ENCODE data around the gene AGMO. TPM values are rescaled to one million over a fixed set of nuclear protein-coding genes. Genes with fewer than 3 reads are reported as not detected.

The AGMO gene
- total and polyA plus RNA-seq, 2 of the 8 experiments (the other 6 are each of a cell fraction or from before 2014, with no cell fraction given) = 0.22 to 0.45 TPM

DNA sequence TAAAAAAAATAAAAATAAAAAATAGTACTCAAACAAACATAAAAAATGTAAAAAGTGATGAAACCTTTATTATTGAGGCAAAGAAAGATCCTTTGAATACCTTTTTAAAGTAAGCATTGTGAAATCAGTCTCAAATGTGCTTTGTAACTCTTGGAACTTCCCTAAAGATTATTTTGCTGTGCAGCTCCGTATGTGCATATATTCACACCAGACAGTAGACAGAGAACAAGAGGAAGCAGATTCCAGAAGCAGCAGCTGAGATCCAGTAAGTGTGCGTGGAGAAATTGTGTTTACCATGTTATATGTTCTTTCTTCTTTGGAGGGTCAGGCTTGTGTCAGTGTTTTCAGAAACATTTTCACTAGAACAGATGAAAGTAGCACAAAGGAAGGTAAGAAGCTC, 324.9 kb downstream of the AGMO start:
- Histone ChIP-seq H3K4me3 (ENCODE audit: extremely low read depth in 1 of 4, insufficient read depth in 2 of 4, low read depth in 3 of 4, low read length in 4 of 4) (no peak overlapping the region), H2BK5ac (ENCODE audit: low read depth, low read length) (no peak overlapping the region), H4K20me1 (replicated peaks in 1 of 2; ENCODE audit: control insufficient read depth in 1 of 2, insufficient read depth in 2 of 2, low read length in 2 of 2) (no peaks in the 10 kb centered on the region), H3K79me1 (ENCODE audit: low read depth, low read length) (no peaks in the 10 kb centered on the region), H3K4me1 (replicated peaks in 1 of 4; ENCODE audit: control insufficient read depth in 3 of 4, insufficient read depth in 4 of 4, low read length in 3 of 4) (no peaks in the 10 kb centered on the region), H3K18ac (ENCODE audit: extremely low read depth, low read length) (no peak overlapping the region), H2BK120ac (replicated peaks; ENCODE audit: low read depth, low read length) (no peak overlapping the region), H3K23me2 (ENCODE audit: low read depth, low read length) (no peaks in the 10 kb centered on the region), H2AK5ac (ENCODE audit: low read depth, low read length) (no peak overlapping the region), H3K56ac (replicated peaks; ENCODE audit: insufficient read length, low read depth, low read length) (no peak overlapping the region), H3K14ac (ENCODE audit: insufficient read length) (no peak overlapping the region), H3K27ac (ENCODE audit: low read depth, low read length) (no peak overlapping the region), H3K23ac (ENCODE audit: insufficient read length) (no peak overlapping the region), H3K9me3 (ENCODE audit: insufficient read depth in 2 of 2, low read depth in 1 of 2, low read length in 1 of 2) (no peaks in the 10 kb centered on the region), H2BK12ac (ENCODE audit: low read depth, low read length) (no peak overlapping the region), H3K4me2 (ENCODE audit: insufficient read depth in 1 of 2, low read depth in 2 of 2, low read length in 2 of 2) (no peak overlapping the region), H2BK15ac (ENCODE audit: low read length) (no peak overlapping the region), H4K8ac (ENCODE audit: extremely low read depth, insufficient read depth, low read length) (no peak overlapping the region), H3K9ac (replicated peaks in 1 of 4; ENCODE audit: extremely low read depth in 1 of 4, low read depth in 3 of 4, low read length in 3 of 4) (no peak overlapping the region), H4K5ac (ENCODE audit: insufficient read length, low read depth, low read length) (no peak overlapping the region), H3K79me2 (ENCODE audit: control insufficient read depth in 1 of 2, insufficient read depth in 2 of 2, low read length in 2 of 2) (no peaks in the 10 kb centered on the region), H3K36me3 (ENCODE audit: control insufficient read depth in 2 of 4, insufficient read depth in 4 of 4, low read length in 3 of 4) (no peaks in the 10 kb centered on the region), H4K91ac (replicated peaks; ENCODE audit: insufficient read length, low read length) (no peak overlapping the region), H2AFZ (ENCODE audit: low read length) (no peak overlapping the region), H2BK20ac (ENCODE audit: low read length) (no peak overlapping the region), H3K4ac (replicated peaks; ENCODE audit: insufficient read length, low read depth, low read length) (no peak overlapping the region), H3K27me3 (replicated peaks in 1 of 4; ENCODE audit: control insufficient read depth in 3 of 4, extremely low read depth in 1 of 4, insufficient read depth in 3 of 4, low read length in 3 of 4) (no peaks in the 10 kb centered on the region)
- ChIA-PET CTCF (ENCODE audit: partially characterized antibody) (interaction anchor here (0.6 kb wide), 1 partner anchor 9 kb away, joined by 4 read pairs; no protein-coding TSS in a partner anchor), POLR2A (ENCODE audit: partially characterized antibody) (no interaction called here)
- 83% methylated on average over 2 of the region's 2 CpGs; no CpG with 5 or more reads in 1 of the 2 experiments for WGBS, 2 experiments (ENCODE audit: extremely low coverage in 1 of 2, insufficient coverage in 1 of 2, insufficient read length in 1 of 2, insufficient replicate concordance in 2 of 2, low coverage in 1 of 2, low lambda C conversion rate in 2 of 2, missing lambda C conversion rate in 1 of 2)
- no peak for FAIRE-seq
- no peak for DNase-seq (ENCODE audit: low read depth in 1 of 2, low spot score in 2 of 2)
- TF ChIP-seq CREB1 (IDR thresholded peaks at IDR 0.05) = no peak
- TF ChIP-seq TAF1 (IDR thresholded peaks at IDR 0.05; ENCODE audit: low read depth, low read length) = no peak
- TF ChIP-seq RXRA (IDR thresholded peaks at IDR 0.05; ENCODE audit: insufficient read depth, low read depth, low read length) = no peak
- no peak for TF ChIP-seq SIX5 (IDR thresholded peaks at IDR 0.05; ENCODE audit: low read depth, low read length)
- TF ChIP-seq CHD2 (IDR thresholded peaks at IDR 0.05; ENCODE audit: low read length) = no peak
- TF ChIP-seq, protein P1, sequence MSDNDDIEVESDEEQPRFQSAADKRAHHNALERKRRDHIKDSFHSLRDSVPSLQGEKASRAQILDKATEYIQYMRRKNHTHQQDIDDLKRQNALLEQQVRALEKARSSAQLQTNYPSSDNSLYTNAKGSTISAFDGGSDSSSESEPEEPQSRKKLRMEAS (IDR thresholded peaks at IDR 0.05) = no peak
- TF ChIP-seq, protein P2, sequence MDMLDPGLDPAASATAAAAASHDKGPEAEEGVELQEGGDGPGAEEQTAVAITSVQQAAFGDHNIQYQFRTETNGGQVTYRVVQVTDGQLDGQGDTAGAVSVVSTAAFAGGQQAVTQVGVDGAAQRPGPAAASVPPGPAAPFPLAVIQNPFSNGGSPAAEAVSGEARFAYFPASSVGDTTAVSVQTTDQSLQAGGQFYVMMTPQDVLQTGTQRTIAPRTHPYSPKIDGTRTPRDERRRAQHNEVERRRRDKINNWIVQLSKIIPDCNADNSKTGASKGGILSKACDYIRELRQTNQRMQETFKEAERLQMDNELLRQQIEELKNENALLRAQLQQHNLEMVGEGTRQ (IDR thresholded peaks at IDR 0.05; ENCODE audit: low read length) = no peak
- no peak for TF ChIP-seq EP300 (IDR thresholded peaks at IDR 0.05; ENCODE audit: borderline replicate concordance in 1 of 2, low read depth in 2 of 2, low read length in 2 of 2)
- TF ChIP-seq, protein P3, sequence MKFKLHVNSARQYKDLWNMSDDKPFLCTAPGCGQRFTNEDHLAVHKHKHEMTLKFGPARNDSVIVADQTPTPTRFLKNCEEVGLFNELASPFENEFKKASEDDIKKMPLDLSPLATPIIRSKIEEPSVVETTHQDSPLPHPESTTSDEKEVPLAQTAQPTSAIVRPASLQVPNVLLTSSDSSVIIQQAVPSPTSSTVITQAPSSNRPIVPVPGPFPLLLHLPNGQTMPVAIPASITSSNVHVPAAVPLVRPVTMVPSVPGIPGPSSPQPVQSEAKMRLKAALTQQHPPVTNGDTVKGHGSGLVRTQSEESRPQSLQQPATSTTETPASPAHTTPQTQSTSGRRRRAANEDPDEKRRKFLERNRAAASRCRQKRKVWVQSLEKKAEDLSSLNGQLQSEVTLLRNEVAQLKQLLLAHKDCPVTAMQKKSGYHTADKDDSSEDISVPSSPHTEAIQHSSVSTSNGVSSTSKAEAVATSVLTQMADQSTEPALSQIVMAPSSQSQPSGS (IDR thresholded peaks at IDR 0.05; ENCODE audit: low read length) = no peak
- TF ChIP-seq ZNF274 (IDR thresholded peaks at IDR 0.05; ENCODE audit: borderline replicate concordance, extremely low read depth, low read length) = no peak
- no peak for TF ChIP-seq HDAC2 (IDR thresholded peaks at IDR 0.05; ENCODE audit: borderline replicate concordance in 1 of 2, low read depth in 2 of 2, low read length in 2 of 2)
- no peak for TF ChIP-seq YY1 (IDR thresholded peaks at IDR 0.05; ENCODE audit: low read depth, low read length)
